HG03060 (cell line): ENCODE results near the gene CBX4.

Source experiments
- ATAC-seq: cut with Tn5 transposase; IDR thresholded peaks from one replicate; pipeline ENCODE4 v1.9.1; 2021; ENCODE audit warnings: low read depth, moderate number of reproducible peaks; ENCODE audit not compliant: unreplicated experiment

CBX4 gene

DNA sequence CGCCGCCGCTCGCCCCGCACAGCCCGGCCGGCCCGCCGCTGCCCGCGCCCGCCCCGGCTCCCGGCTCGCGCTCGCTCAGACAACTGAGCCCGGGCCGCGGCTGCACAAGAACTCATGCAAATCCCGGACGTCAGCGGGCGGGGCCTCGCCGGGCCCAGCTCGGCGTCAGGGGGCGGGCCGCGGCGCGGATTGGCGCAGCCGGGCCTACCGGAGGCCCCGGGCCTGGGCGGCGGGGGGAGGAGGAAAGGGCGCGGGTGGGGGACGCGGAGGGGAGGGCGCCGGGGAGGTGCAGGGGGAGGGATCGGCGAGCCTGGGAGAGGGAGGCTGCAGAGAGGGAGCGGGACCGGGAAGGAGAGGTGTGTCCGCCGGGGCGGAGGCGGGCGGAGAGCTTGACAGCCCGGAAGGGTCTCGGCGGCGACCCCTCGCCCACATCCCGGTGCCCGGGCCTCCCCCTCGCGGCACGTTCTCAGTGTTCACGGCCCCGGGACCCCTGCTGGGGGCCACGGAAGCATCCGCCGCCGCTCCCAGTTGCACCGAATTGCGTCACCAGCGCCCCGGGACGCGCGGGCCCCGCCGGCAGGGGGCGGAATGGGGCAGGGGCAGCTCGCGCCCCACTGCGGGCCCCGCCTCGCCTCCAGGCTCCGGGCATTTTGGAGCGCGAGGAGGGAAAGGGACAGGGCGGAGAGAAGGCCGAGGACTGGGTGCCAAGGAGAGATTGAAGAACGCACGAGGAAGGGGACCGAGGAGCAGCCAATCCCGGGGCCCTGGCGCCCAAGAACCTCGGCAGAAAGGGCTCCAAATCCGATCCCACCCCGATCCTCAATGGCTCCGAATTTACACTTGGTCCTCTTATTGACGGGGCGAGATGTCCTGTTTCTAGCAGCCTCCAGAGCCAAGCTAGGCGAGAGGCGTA is at the start of gene CBX4:
Gene CBX4 (minus strand): TSS at position 85 of the 913 bp plus-strand sequence. CDS start 189 bp downstream, outside the sequence.
- no peak for ATAC-seq

DNA sequence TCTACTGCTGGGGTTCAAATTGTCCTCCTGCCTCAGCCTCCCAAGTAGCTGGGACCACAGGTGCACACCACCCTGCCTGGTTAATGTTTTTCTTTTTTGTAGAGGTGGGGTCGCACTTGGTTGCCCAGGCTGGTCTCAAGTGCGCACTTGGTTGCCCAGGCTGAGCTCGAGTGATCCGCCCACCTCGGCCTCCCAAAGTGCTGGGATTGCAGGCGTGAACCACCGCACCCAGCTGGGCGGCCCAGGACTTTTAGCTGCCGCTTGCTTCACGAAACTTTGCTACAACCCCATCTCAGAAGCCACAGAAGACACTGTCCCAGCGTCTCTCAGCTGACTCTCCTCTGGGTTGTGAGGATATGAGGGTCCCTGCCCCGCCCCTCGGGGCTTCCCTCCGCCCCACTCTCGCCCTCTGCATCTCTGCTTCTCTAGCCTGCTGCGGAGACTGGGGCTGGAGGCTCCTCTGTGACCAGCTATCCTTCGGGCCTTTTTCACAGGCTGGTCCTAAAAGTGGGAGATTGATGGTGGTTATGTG is 48.8 kb upstream of the CBX4 start:
- ATAC-seq = no peak

DNA sequence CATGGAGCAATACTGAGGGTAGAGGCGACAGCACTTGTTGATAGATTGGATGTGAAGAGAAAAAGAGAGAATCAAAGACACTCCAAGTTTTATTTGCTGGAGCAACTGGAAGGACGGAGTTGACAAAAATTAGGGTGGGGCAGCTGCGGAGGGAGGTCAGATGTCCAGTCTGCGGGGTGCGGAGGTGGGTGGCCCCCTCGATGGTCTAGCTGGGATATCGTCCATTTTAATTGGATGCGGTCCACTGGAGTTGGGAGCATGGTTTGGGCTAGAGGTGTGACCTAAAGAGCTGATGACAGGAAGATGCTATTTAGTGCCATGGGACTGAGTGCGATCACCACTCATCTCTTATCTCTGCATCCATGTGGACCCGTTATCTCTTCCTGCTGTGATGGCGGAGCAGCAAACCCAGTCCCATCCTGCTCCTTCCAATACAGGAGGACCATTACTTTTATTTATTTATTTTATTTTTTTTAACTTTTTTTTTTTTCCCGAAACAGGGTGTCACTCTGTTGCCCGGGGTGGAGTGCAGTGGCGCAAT is 48.3 kb upstream of the CBX4 start:
- ATAC-seq = no peak

DNA sequence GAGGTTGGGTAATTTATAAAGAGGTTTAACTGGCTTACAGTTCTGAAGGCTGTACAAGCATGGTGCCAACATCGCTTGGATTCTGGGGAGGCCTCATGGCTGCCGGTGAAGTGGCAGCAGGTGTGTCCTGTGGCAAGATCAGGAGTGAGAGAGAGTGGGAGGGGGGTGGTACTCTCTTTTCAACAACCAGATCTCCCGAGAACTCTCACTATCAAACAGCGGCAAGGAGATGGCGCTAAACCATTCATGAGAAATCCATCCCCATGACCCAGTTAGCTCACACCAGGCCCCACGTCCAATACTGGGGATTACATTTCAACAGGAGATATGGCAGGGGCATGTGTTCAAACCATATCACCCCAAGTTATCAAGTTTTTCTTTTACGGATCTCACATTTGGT is 44.0 kb upstream of the CBX4 start:
- ATAC-seq = no peak

DNA sequence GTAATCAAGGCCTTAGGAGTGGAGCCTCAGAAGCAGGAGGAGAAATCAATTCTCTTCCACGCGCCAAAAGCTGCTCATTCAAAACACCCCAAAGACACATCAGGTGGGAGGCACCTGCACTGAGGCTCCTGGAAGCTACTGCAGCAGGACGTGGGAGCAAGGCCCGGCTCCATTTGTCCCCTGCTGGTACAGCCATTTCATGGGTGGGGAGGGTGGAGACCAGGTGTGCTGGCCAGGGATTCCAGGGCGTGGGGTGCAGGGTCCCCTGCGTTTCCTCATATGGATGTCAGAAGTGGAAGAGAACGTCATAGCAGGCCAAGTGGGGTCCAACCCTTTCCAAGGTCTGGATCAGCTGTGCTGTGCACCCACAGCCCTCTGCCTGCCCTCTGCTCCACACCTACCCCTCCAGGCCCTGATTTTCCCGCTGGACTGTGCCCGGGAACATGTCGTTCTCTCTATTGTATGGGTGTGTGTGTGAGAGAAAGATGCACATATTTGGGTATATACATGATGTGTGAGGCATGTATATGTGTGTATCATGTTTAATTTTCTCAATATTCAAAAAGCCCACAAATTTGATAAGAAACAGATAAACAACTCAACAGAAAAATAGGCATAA is 39.2 kb upstream of the CBX4 start:
- ATAC-seq = no peak

DNA sequence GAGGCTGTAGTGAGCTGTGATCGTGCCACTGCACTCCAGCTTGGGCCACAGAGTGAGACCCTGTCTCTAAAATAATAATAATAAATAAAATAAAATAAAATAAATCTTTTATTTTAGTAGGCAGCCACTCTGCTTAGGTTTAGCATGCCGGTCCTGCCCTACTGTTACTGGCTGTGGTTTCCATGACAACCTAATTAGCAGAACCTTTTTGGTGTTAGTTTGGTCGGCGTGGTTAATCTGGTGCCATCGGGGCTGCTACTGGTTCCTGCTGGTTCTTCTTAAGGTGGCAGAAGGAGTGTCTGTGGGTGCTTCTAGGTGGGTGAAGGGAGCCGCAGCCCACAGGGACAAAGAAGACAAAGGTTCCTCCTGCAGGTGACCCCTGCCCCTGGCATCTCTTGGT is 37.8 kb upstream of the CBX4 start:
- ATAC-seq = no peak

DNA sequence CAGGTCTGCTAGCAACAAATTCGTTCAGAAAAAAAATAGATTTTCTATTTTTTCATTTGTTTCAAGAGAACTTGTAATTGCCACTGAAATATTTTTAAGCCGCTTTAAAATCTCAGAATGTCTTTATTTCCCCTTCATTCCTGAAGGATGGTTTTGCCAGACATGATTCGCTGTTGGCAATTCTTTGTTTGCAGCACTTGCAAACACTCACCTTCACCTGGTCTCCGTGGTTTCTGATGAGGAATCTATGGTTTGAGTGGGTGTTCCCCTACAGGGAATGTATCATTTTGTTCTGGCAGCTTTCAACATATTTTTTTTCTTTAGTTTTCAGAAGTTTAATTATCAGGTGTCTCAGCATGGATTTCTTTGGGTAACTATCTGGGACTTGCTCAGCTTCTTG is 36.3 kb upstream of the CBX4 start:
- ATAC-seq = no peak

DNA sequence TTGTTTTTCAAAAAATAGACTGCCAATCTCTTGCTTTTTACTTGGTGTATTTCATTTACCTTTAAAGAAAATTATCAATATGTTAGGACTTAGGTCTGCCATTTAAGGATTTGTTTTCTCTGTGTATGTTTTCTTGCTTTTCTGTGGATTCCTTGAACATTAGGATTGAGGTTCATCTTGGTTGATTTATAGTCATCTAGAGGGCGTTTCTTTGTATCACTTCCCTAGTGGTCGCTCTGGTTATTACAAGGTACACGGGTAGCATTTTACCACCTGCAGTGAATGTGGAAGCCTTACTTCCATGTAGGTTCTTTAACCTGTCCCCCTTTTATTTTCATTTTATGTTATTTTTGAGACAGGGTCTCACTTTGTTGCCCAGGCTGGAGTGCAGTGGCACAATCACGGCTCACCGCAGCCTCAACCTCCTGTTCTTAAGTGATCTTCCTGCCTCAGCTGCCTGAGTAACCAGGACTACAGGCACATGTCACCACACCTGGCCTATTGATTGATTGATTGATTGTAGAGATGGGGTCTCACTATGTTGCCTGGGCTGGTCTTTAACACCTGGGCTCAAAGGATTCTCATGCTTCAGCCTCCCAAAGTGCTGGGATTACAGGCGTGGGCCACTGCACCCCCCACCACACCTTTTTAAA is 35.2 kb upstream of the CBX4 start:
- no peak for ATAC-seq

DNA sequence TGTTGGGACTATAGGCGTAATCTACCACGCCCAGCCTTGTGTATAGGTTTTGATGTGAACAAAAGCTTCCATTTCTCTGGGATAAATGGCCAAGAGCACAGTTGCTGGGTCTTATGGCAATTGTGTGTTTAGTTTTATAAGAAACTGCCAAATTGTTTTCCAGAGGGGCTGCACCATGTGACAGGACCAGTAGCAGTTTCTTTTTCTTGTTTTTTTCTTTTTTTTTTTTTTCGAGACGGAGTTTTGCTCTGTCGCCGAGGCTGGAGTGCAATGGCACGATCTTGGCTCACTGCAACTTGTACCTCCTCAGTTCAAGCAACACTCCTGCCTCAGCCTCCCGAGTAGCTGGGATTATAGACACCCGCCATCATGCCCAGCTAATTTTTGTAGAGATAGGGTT is 34.3 kb upstream of the CBX4 start:
- ATAC-seq = no peak

DNA sequence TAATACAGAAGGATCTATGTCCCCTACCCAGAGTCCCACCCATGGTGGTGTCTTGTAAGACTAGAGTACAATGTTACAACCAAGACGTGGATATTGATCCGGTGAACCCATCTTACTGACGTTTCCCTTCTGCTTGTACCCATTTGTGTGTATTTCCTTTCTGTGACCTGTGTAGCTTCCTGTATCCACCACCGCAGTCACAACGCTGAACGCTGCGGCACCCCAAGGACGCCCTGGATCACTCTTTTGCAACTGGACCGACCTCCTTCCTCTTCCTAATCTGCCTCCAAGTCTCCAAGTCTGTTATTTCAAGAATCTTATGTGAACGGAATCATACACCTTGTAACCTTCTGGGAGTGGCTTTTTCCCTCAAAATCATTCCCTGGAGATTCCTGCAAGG is 33.5 kb upstream of the CBX4 start:
- no peak for ATAC-seq

DNA sequence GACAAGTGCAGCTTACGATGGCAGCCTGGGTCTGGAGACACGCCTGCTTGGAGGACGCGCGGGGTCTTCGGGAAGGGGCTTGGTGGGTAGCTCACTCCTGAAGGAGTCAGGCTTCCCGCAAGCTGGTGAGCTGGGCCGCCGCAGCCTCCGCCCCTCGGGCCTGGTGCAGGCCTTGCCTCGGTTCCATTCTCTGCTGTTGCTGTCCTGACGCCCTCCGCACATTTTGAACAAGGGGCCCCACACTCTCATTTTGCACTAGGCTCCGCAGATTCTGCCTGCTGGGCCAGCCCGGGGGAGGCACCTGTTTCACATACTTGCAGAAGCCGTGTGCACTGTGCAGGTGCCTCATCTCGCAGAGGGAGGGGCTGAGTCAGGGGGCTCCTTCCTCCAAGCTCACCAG is 31.9 kb upstream of the CBX4 start:
- no peak for ATAC-seq

DNA sequence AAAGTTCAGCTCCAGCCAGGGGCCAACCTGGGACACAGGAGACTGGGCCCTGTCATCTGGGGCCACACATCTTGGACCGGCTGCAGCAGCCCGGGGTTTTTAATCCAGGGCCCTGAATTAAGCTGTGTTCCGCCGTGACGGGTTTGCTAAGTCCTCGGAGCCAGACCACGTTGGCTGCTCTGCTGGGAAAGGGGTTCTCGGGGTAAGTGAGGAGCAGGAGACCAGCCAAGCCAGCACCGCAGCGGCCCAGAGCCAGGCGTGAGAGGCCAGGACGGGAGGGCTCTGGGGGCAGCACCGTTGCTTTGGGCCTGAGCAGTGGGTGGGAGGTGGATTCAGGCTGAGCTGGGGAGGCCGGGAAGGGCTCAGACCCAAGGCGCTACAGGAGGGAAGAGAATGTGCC is 31.3 kb upstream of the CBX4 start:
- ATAC-seq = no peak

DNA sequence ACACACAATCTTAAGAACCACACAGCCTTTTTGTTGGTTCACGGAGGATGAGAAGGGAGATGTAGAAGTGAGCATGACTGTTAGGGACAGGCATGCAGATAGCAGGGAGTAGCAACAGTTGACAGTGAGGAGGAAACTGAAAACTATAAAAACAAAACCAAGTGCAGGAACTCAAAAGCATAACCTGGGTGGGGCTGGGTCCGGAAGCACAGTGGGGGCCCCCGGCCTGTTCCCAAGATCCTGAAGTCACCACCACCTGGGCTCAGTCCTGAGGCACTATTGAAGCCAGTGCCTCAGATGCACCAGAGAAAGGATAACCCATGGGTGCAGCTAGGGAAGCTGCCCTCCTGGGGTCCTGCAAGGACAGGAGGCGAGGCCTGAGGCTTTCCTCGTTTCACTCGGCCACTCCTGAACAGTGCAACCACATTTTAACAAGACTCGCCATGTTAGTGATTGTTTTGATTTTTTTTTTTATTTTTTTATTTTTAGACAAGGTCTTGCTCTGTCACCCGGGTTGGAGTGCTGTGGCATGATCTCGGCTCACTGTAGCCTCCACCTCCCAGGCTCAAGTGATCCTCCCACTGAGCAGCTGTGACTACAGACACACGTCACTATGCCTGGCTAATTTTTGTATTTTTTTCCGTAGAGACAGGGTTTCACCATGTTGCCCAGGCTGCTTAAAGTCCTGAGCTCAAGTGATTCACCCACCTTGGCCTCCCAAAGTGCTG is 27.7 kb upstream of the CBX4 start:
- no peak for ATAC-seq

DNA sequence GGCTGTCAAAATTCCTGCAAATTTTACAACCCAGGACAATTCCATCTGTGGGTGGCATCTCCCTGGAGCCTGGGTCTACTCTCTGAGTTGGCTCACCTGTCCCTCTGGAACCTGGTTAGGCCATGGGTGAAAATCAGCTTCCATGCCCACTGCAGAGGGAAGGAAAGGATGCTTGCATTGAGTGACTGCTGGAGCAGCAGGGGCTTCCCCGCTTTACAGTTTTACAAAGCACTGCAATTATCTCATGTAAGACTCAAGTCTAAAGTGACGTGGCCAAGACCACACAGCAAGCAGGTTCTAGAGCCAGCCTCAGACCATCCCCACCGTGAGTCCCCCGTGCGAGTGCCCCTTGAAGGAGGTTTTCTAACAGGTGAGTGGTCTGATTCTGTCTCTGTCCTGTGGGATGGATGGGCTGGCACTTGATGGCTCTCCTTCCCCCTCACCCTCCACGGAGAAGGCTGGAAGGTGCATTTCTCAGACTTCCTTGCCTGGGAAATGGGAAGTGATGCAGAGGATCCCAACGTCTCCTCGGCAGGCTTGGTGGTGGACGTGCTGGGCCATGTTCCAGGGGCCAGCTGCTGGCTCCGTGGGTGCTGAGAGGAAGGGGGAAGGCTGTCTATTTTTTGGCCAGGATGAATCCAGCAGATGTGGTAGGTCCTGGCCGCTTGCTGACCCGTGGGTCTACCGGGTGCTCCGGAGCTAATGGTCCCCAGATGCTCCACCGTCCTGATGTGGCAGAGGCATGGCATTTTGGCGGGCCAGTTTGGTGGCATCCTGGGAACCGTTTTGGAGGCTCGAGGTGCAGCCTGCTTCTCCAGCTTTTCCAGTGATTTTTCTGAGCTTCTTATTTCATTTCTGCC is 26.3 kb upstream of the CBX4 start:
- ATAC-seq = no peak

DNA sequence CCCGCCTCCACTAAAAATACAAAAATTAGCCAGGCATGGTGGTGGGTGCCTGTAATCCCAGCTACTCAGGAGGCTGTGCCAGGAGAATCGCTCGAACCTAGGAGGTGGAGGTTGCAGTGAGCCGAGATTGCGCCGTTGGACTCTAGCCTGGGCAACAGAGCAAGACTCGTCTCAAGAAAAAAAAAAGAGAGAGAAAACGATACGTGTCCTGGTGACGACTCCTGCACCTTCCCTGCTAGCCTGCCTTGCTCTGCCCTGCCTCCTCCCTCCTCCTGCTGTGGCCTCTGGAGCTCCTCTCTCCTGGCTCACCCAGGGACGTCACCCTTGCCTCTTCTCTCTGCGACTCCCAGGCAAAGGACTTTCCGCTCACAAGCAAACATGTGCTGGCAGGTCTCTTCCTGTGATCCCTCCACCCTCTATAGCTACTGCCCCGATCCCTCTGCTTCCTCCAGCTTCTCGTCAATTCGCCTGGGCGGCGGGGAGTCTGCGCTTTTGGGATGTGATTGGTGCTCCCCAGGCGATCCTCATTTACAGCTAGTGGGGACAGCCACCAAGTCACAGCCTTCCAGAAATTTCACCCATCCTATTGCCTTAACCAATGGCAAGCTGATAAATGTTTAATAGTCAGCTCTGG is 25.5 kb upstream of the CBX4 start:
- ATAC-seq = no peak

DNA sequence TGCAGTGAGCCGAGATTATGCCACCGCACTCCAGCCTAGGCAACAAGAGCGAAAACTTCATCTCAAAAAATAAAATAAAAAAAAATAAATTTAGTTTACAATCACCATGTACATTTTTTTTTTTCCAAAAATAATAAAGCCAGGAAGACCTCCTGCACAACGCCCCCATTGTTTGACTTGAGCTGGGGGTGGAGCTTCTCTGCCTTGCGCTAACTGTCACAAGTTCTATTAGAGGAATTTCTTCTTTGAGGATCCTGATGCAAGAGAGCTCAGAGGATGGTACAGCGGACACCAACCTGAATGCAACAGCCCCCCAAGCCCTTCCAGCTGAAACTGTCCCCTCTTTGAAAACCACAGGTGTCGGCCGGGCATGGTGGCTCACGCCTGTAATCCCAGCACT is 24.9 kb upstream of the CBX4 start:
- ATAC-seq = no peak

DNA sequence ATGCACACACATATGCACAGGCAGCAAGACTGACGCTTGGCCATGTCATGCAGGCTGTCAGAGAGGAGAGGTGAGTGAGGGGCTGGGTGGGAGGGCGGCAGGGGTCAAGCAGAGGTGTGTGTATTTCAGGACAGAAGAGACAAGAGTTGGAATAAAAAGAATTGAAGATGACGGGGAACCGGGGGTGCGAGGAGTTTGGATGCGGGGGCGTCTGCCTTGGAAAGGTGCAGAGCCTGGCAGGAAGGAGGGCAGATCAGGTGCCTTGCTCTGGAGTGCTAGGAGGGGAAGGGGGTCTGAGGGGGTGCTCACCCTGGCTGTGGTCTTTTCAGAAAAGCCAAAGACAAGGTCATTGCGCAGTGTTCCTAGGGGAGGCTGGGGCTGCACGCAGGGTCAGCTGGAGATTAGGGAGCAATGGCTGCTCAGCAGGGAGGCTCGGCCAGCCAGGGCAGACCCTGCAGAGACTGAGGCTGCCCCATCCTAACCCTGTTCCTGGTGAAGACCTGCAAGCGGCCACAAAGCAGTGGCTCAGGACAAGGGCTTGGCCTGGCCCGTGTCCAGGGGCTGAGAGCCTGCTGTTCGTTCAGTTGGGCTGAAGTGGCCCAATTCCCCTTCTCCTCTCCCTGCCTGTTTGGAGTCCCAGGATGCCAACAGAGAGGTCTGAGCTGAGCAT is 23.7 kb upstream of the CBX4 start:
- ATAC-seq = no peak

DNA sequence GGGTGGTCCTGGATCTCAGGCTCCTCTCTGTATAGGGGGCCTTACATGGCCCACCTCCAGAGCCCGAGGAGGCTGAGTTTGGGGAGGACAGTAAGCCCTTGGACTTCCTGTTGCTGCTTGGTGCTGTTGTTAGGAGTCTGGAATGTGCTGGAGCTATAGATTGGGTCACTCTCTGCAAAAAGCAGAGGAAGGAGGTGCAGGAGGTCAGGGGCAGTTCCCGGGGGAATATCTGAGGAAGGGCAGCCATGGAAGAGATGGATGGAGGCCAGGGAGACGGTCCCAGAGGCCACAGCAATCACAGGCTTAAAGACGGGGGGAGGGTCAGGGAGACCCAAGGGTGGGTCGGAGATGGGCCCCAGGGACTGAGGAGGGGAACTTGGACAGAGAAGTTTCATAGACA is 23.0 kb upstream of the CBX4 start:
- no peak for ATAC-seq
